T1000 (cell line): ENCODE results near the gene USP6NL.

ENCODE experiments used
- DNase-seq: peaks from one replicate; lab custom pipeline; 2025; ENCODE audit warnings: mixed read lengths; lab: John Stamatoyannopoulos, UW

Gene USP6NL

DNA sequence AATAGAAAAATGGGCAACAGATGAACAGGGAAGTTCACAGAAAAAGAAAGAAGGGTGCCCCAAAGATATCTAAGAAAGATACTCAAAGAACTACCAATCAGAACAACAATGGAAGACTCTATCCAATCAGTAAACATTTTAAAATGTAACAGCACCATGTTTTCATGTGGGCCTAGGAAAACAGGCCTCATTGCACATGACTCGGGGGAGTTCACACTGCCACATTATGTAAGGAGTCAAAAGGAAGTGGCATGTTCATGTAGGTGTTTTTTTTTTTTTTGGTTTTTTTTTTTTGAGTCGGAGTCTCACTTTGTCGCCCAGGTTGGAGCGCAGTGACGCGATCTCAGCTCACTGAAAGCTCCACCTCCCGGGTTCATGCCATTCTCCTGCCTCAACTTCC lies 132.2 kb downstream of the USP6NL start:
- no peak for DNase-seq

DNA sequence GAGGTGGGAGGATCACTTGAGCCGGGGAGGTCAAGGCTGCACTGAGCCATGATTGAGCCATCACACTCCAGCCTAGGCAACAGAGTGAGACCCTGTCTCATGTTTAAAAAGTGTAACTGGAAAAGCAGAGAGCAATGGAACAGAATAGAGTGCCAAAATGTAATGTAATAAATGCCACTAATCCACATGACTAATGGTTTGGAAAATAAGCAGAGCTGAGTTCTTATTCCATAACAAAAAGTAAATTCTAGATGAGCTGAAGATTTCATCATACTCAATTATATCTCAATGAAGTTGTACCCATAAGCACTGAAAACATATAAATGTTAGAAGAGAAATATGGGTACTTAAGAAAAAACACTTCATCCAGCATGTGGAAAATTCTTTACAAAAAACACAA lies 132.6 kb downstream of the USP6NL start:
- no peak for DNase-seq

DNA sequence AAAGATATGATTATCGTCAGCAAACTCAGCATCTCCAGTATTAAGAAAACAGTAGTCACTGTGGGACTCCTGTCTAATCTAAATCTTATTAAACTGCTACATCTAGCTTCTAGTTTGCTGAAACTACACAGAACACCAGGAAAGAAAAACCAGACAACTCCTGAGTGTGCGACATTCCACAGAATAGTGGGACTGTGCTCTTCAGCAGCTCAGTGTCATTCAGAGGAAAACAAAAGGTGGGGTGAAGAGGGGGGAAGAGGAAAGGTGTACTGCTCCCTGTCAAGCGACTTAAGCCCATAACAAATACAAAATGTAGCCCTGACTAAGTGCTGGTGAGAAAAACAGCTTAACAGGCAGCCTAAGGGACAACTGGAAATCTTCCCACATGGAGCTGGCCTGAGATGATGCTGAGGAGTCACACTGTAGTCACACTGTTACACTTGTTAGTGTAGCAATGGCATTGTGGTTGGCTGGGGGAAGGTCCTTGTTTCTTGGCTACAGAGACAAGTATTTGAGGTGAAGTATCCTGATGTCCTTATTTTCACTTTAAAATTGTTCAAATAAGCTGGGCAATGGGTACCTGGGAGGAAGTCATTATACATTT lies 135.5 kb downstream of the USP6NL start:
- no peak for DNase-seq

DNA sequence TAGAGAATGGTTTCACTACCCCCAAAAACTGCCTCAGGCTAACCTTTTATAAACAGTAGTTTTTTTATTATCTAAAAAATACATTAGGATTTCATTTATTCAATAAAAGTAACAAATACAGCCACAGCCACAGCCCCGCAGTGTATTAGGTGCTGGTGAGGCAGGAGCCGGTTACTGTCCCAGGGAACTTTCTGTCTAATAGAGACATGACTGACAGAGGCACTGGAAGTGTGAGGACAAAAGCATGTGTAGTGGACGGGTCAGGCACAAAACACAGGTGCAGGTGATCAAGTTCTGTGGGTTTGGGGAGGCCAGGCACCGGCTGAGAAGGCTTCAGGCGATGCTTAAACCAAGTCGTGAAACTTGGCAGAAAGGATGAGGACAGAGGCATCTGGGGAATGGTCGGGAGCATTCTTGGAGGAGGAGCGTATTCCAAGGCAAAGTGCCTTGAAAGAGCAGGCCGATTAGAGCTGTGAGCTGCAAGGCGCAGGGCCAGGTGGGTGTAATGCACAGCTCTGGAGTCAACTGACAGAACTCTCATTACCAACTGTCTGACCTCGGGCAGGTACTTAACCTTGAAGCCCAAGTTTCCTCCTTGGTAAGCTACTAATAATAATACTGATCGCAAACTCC lies 138.2 kb downstream of the USP6NL start:
- DNase-seq: no peak

DNA sequence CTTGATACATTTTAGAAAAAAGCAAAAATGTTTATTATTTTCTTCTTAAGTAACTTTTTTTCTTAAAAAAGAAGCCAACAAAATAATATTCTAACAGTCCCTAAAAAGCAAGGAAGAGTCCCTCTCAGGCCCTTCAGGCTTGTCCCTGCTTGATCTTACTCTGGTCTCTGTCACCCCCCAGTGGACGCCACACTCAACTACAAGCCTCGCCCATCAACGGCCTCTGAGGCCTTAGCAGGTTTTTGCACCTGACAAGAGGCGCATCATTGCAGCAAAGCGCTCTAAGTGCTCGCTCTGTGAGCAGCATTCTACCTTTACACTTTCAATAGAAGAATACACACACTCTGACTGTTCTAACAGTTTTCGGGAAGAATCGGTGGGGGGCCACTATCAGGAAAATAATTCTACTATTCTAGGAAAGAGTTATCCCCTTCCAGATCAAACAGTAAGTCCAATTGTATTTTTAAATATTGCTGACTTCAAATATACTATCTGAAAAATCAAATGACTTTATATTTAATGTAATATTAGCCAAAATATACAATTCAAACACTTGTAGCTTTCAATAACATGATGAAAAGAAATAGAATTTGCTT lies 139.2 kb downstream of the USP6NL start:
- no peak for DNase-seq

DNA sequence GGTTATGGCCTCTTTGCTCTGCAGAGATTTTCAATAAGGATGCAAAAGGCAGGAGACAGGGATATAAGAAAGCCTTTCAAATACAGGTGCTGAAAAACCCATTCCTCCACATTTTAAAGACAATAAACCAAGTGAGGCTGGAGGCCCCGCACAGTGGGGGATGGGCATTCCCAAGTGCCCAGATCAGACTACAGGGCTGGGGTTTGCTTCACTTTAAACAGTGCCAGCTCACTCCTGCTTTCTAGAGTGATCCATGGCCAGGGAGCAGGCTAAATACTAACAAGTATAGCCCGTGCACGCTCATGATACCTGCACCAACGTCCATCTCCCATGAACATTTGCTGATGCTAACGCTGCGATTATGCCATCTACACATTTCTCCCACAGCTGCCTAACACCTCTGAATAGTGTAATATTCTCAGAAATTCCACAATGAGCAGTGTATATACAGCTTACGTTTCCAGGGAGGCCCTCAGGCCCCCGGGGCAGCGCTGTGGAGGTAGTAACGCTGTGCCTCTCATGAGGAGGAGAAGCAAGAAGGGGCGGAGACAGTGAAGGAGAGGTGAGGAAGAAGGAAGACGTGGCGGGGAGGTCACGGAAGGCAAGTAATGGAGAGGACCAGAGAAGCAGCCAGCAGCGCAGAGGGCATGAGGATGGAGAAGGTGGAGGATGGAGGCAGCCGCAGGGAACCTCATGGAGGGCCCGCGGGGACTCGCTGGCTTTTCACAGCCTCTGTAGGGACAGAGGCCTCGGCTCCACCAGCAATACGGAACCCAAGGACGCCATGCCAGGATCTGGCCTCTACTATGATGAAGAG lies 141.7 kb downstream of the USP6NL start:
- no peak for DNase-seq

DNA sequence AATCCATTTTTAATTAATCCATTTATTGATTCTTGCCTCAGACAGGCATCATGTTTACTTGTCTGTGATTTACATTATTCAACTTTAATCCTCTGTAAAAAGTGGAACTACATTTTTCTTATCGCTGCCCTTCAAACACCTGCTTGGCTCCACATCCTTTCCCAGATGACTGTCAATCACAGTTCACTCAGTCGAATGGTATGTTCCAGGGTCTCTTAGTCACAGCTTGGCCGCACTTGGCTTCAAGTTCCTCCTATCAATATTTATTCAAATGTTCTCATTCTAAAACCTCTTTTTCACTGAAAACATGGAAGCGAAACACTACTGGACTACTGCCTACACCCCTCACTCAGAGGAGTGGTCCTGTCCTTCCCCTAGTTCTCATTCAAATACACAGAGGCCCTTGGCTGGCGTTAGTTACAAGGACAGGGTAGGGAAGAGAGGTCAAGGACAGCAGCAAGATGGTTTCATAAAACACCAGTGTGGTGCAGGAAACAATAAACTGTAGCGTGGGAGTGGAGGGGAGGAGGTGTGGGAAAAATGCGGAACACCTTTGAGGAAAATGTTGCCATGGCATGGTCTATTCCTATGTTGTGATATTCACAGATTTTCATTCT lies 143.2 kb downstream of the USP6NL start:
- no peak for DNase-seq

DNA sequence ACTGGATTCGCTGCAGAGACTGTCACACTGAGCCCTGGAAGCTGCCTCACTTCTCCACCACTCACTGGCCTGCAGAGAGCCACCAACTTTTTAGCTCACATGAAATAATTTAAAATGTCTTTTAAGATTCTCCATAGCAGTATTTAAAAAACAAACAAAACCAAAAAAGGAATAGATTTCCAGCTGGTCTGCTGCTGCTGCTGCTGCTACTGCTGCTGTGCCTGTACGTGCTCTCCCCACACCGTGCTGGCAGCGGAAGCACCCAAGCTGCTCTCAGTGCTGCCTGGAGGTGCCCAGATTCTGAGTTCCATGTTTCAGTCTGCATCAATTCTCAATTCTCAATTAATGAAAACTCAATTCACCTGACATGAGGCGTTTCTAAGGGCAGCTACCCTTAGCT lies 146.0 kb downstream of the USP6NL start:
- DNase-seq: no peak

DNA sequence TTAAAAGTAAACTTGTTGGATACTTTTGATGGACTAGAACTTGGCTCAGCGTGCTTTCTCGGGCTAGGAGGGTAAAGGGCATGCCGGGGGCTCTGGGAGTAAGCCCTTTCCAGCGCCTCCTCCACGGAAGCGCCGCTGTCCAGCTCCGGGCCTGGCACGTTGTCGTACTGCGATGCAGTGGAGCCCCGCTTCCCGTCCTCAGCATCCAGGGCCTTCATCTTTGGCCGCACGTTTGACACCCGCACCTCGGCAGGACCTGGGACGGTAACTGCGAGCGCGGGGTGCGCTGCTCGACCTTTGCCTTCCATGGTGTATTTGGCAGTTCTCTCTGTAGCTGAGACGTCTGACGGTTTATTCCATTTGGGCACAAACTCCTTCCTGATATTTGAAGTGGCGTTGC lies 148.3 kb downstream of the USP6NL start:
- no peak for DNase-seq

DNA sequence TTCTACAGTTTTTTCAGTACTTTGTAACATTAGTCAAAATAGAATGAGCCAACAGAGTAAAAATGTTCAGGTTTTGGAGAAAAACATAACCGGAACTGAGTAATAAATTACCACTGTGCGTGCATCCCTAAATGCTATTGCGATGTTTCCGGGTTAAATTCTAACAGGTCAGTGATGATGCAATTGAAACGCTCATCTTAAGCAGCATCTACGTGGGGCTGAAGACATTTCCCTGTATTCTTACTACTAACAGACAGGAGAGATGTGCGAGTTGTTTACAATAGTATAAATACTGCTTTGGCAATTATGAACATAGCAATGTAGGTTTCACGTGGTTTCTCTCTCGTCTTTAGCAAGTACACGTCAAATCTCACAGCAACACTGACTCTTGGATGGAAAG lies 149.4 kb downstream of the USP6NL start:
- no peak for DNase-seq

DNA sequence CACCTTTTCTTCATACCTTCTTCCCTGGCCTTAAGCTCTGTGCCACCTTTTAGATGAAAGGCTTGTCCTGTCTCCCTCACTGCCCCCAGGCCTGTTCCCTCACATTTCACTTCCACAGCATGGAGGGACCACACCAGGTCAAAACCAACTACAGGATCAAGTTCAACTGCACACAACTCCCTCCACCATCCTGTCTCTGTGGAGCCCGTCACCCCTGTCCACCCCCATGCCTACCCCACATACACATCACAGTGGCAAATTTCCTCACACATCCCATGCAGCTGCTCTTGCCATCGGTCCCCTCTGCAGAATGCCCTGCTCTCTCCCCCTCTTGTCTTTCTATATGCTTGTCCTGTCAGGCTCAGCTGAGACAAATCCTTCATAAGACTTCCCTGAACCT lies 154.1 kb downstream of the USP6NL start:
- no peak for DNase-seq

DNA sequence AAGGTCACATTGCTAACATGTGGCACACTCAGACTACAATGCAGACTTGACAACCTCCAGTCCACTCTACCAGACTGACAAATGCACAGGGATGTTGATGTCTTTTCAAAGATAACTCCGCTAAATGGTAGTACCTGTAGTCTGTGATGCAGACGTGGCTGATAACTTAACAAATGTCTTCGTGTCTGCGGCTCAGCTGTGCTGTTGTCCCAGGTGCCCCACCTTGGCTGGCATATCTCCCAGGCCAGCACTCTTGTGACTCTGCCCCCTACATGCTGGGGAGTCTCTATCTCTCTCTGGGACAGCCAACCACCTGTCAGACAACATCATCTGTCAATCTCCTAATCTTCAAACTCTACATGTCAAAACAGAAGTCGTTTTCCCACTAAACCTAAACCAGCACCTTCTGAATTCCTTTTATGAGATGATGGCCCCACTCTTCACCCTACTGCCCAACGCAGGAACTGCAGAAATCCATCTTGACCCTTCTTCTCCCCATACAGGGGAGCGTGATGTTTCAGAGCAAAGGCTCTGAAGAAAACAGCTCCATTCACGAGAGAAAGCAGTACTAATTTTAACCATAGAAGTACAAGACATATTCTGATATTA lies 156.4 kb downstream of the USP6NL start:
- no peak for DNase-seq

DNA sequence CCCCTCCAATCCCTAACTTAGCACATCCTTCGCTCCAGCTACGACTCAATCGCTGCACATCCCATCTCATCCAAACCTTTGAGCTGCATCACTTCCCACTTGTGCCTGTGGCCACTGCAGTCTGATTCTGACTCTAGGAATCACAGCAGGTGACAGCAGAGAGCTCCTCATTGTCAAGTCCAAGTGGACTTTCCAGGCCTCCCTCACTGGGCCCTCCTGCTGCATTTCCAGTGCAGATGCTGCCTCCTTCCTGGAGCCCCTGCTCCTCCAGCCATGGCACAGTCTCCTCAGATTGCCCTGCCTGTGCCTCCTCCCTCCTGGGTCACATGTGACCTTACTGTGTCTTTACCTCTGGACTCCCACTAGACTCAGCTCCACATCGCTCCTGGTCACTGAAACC lies 157.3 kb downstream of the USP6NL start:
- no peak for DNase-seq

DNA sequence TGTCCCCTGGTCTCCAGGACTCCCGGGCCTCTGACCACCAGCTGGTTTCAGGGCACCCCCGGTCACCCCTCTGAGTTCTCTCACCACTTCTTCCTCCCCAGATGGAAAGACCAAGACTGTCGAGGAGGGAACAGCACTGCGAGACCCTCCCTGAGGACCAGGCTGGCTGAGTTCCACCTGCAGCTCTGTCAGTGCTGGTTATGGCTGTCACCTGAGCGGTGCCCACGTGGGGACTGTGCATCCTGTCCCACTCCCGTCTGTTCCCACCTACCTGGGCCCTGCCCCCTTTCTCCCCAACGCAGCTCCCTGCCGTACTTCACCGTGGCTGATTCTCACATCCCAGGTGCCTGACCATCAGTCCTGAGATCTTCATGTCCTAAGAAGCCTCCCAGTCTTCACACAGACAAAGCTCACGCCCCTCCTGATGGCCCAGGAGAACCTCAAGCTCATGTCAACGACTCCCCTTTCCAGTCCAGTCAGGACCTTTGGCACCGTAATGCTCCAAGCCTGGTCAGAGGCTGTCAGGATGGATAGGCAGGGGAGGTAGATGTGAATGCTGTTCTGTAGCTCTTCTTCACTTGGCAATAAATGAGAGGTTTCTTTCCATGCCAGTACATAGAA lies 159.7 kb downstream of the USP6NL start:
- DNase-seq: no peak

DNA sequence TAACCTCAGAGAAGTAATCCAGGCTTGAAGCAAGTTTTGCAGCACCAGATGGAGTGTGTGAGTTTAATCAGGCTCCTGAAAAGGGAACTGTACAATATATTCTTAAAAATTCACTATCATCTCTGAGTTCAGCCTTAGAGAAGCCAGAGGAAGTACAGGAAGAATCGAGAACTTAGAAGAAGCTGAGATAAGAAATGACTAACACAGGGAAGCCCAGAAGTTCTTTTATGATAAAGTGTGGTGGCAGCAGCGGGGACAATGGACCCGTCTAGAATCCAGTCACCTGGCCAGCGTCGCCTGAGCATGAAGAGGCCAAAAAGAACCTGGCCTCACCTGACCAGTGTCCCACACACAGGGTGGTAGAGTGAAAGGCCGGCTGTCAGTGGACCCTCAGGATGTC lies 161.0 kb downstream of the USP6NL start:
- no peak for DNase-seq

DNA sequence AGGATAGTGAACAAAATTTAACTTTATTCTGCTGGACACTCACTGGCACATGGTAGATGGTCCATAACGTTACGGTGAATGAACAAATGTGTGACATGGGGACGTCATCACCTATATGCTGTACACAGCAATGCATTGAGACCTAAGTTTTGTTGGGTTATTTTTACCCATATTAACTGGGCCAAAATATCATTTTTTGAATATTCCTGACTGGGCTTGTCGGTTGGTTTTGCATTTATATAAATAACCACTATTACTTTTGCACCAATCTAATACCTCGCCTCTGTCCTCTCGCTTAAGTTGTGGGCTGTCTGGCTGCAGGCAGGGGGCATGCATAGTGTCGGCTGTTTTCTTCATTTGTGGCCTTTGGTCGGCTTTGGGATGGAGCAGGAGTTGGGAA lies 161.7 kb downstream of the USP6NL start:
- DNase-seq: no peak

DNA sequence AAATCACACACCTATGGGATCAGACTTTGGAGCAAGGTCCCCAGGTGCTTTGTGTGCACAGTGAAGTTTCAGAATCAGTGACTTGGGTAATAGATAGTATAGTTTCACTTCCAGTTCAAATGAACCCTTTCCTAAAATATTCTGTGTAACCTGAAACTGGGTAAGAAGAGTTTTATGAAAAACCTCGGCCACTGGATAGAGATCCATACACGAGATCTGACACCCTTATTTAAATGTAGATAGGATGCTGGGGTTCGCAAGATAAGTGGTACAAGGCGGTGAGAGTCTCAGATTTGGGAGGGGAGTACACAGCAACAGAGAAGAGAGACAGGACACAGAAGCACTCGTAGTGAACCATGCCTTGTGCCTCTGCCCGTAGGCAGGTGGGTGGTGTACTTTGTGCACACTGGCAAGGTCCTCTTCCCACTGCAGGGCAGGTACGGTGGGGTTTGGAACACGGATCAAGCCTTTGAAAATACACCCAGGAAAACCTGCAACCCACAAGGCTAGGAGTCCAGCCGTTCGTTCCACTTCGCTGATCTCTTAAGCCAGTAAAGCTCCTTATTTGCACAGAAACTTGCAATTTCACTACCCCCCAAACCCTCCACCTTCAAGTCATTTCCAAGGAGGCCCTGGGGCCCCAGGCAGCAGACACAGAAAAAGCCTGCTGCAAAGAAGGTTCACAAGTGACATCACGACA lies 162.8 kb downstream of the USP6NL start:
- no peak for DNase-seq

DNA sequence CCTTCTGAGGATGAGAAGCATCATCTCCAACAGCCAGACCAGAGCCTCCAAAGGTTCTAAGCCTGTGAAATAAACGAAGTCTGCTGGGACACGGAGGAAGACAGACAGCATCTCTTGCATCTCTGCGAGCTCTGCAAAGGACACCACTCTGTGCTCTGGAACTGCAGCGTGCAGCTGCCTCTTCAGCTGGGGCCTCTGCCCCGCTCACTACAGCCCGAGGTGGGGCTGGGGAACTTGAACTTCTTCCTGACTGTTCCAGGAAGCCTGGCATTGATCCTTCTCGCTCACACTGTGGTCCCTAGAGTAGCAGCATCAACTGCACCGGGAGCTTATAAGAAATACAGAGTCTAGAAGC lies 163.3 kb downstream of the USP6NL start:
- no peak for DNase-seq

DNA sequence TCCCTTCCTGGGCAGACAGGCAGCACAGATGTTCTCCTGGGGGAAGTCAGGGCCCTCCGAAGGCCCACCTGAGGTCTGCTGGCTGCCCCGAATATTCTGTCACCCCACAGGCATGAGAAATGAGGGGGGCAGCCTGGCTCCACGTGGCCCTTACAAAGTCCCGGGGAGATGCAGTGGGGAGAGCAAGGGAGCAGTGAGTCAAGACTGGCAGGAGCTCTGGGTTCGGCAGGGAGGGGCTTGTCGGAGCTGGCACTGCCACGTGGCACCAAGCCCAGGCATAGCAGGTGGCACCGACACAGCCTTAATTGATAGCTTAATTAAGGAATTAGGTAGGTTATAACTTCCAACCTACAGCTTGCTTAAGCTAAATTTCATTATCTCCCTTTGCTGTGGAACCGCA lies 163.9 kb downstream of the USP6NL start:
- DNase-seq: no peak

DNA sequence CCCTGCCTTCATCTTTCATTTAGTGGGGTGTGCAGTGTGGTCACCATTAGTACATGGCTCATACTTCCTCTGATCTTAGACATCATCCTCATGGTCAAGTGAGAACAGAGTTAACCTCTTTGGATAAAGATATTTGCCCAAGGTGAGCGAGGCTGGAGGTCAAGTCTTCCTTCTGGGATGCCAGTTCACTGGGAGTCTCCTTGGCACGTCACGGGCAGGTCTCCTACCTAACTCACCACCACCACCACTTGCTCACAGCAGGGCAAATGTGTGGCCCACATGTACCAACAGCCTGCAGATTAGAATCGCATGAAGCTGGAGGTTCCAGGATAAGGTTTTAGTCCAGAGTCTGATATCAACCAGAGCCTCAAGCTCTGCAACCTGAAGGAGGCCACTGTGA lies 164.6 kb downstream of the USP6NL start:
- DNase-seq: no peak

DNA sequence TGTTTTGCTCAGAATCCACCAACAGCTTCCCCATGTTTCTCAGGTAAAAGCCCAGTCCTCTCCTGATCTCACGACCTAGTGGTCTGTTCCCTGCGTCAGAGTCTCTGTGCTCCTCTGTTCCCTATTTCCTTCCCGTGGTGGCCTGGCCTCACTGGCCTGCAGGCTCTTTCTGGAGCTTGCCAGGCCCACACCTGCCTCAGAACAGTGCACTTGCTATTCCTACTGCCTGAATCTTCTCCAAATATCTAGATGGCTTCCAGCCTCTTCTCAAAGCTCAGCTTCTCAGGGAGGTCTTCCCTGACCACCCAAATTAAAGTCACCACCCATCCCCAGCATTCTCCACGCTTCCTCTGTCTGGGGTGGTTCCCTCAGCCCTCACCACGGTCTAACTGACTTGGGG lies 165.3 kb downstream of the USP6NL start:
- DNase-seq: no peak
